Memory B cell (primary cell): ENCODE results near the gene PFKP.
A peak's percentile ranks its signal among the peaks of the same experiment; 100 is the strongest.
"Not testable (repeated sequence)": the region's sequence is repeated elsewhere in the genome, so short reads cannot be mapped to it uniquely, and the experiment has no call there.

Experiments used
- ATAC-seq: fragments of 150-1000 bp; cut with Tn5 transposase; 2 replicates; pipeline ENCODE4 v1.10.0; 2021; ENCODE audit warnings: low read depth, mild to moderate bottlenecking, moderate library complexity
- DNase-seq, 2 donors: peaks; one replicate each; pipeline ENCODE4 v3.0.0; 2022; ENCODE audit warnings: low spot score in 2 of 2
- H3K27ac Mint-ChIP-seq: one replicate; pipeline ENCODE4 v1.8.0; 2022; ENCODE audit warnings: mild to moderate bottlenecking, moderate library complexity, mixed read lengths
- H3K27me3 Mint-ChIP-seq: one replicate; pipeline ENCODE4 v1.8.0; 2022; ENCODE audit warnings: mixed read lengths
- H3K36me3 Mint-ChIP-seq: one replicate; pipeline ENCODE4 v1.8.0; 2022; ENCODE audit warnings: mild to moderate bottlenecking, mixed read lengths
- H3K4me1 Mint-ChIP-seq: one replicate; pipeline ENCODE4 v1.8.0; 2022; ENCODE audit warnings: mixed read lengths
- H3K4me3 Mint-ChIP-seq: one replicate; pipeline ENCODE4 v1.8.0; 2022; ENCODE audit warnings: mild to moderate bottlenecking, moderate library complexity, mixed read lengths
- H3K9me3 Mint-ChIP-seq: one replicate; pipeline ENCODE4 v1.8.0; 2022; ENCODE audit warnings: mixed read lengths

PFKP gene

DNA sequence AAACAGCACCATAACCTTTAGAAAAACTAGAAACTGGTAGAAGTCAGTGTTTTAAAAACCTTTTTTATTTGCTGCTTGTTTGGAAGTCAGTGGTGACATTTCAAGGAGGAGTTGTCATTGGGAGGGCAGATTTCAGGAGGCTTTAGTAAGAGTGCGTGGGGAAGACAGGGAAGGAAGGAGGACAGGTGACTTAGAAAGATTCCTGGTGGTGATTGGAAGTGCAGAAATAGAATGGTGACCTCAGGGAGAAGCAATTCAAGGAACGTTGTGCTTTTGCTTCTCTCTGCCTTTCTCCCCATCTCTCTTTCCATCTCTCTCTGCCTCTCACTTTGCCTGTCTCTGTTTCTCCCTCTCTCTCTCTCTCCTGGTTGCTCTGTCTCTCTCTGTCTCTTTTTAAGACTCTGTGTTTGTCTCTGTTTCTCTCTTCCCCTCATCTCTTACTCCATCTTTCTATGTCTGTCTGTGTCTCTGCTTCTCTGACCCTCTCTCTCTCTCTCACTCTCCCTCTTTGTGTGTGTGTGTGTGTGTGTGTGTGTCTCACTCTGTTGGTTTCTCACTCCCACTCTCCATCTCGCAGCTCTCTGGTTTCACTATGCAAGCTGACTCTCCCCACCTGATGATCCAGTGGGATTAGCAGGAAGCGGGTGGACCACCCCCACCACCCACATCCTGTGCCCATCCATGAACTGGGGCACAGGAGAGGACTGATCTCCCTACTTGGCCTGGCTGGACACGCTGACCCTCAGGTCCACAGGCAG lies 10.9 kb upstream of the PFKP start:
- no peak overlapping the region for H3K4me3 Mint-ChIP-seq

DNA sequence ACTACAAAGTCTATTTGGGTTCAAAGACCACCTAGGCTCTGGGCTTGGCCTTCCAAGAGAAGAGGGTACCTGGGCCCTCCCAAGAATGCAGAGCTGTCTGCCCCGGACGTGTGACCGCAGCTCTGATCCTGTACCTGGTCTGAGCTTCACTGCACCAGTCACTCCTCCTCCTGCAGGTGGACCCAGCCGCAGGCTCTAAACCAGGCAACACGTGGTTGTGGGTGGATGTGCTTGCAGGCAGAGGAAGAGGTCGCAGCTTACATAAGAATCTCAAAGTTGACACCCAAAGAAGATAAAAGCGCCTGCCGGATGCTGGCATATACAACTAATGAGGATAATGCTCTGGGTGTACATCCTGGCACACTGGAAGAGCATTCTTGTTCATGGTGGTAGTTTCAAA lies 9.4 kb upstream of the PFKP start:
- no peak for DNase-seq
- no peak overlapping the region for H3K4me3 Mint-ChIP-seq
- H3K4me1 Mint-ChIP-seq = peaks cover 4% of the 10 kb centered on the region
- H3K36me3 Mint-ChIP-seq = no peaks in the 10 kb centered on the region
- peaks cover 2% of the 10 kb centered on the region for H3K27me3 Mint-ChIP-seq
- no peak overlapping the region for H3K27ac Mint-ChIP-seq
- no peak for ATAC-seq
- H3K9me3 Mint-ChIP-seq = no peaks in the 10 kb centered on the region

More for the DNA sequence above, 10.9 kb upstream of the PFKP start:
- Mint-ChIP-seq H3K9me3 (no peaks in the 10 kb centered on the region), H3K4me1 (peaks cover 4% of the 10 kb centered on the region), H3K36me3 (no peaks in the 10 kb centered on the region), H3K27ac (no peak overlapping the region), H3K27me3 (peaks cover 3% of the 10 kb centered on the region)
- DNase-seq (no peak), ATAC-seq (no peak)

- no peaks in the 10 kb centered on the region for H3K9me3 Mint-ChIP-seq
- ATAC-seq = no peak
These were observed 7.4 kb upstream of the PFKP start for GRCh38 chr10:3059974-3060373.

DNA sequence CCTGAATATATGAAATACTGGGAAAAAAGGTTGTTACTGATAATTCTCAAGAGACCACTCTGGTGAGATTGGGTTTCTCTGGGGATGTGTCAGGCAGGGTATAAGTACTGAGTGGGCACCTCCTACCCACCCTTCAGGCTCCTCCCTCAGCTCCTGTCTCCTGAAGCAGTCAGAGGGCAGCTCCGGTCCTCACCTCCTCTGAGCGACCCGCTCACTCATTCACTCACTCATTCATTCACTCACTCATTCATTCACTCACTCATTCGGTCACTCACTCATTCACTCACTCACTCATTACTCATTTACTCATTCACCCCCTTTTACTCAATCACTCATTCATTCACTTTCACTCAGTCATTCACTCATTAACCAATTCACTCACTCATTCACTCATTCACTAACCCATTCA lies 6.9 kb upstream of the PFKP start:
- Mint-ChIP-seq H3K27ac (no peak overlapping the region), H3K4me3 (no peak overlapping the region), H3K27me3 (no peaks in the 10 kb centered on the region), H3K9me3 (no peaks in the 10 kb centered on the region), H3K4me1 (peaks cover 4% of the 10 kb centered on the region), H3K36me3 (no peaks in the 10 kb centered on the region)
- DNase-seq = no peak
- peak; percentile 49 for ATAC-seq

More at GRCh38 chr10:3059974-3060373, 7.4 kb upstream of the PFKP start:
- Mint-ChIP-seq H3K4me3 (no peak overlapping the region), H3K27me3 (no peaks in the 10 kb centered on the region), H3K4me1 (peaks cover 4% of the 10 kb centered on the region), H3K36me3 (no peaks in the 10 kb centered on the region), H3K27ac (no peak overlapping the region)
- DNase-seq = no peak

- not testable (repeated sequence) for H3K4me1 Mint-ChIP-seq, H3K27ac Mint-ChIP-seq, ATAC-seq, H3K27me3 Mint-ChIP-seq, DNase-seq, H3K9me3 Mint-ChIP-seq, H3K36me3 Mint-ChIP-seq, H3K4me3 Mint-ChIP-seq
These were observed 5.9 kb upstream of the PFKP start for GRCh38 chr10:3061323-3061898.

GRCh38 chr10:3062502-3063186 lies 4.7 kb upstream of the PFKP start:
- H3K27me3 Mint-ChIP-seq = no peaks in the 10 kb centered on the region
- no peak overlapping the region for H3K4me3 Mint-ChIP-seq
- DNase-seq (no peak), ATAC-seq (no peak)
- no peaks in the 10 kb centered on the region for H3K9me3 Mint-ChIP-seq
- no peak overlapping the region for H3K27ac Mint-ChIP-seq
- no peaks in the 10 kb centered on the region for H3K36me3 Mint-ChIP-seq
- peaks cover 2% of the 10 kb centered on the region for H3K4me1 Mint-ChIP-seq

GRCh38 chr10:3064423-3064822 lies 2.9 kb upstream of the PFKP start:
- ATAC-seq = peak; percentile 60
- DNase-seq = no peak
- H3K9me3 Mint-ChIP-seq = no peaks in the 10 kb centered on the region
- H3K27ac Mint-ChIP-seq = no peak overlapping the region
- no peak overlapping the region for H3K4me3 Mint-ChIP-seq
- H3K4me1 Mint-ChIP-seq = peaks cover 6% of the 10 kb centered on the region
- H3K27me3 Mint-ChIP-seq = no peaks in the 10 kb centered on the region
- H3K36me3 Mint-ChIP-seq = no peaks in the 10 kb centered on the region

DNA sequence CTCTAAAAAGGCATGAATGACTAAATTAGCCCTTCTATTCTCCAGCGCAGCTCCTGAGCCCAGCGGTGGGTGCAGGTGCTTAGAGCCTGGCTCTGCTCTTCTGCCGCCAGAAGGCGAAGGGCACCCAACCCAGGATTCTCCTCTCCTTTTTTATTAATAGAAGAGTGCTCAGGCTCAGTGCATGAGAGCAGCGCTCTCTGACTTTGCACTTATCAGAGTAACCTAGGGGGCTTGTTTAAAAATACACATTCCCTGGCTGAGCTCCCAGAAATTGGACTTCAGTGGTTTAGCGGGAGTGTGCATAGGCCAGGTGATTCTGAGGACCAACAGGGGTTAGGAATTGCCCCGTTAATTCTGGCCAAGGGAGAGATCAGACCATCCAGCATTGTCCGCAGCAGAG lies 1.7 kb upstream of the PFKP start:
- Mint-ChIP-seq H3K9me3 (no peaks in the 10 kb centered on the region), H3K4me1 (peaks cover 7% of the 10 kb centered on the region), H3K4me3 (peak overlapping the region; percentile 53), H3K36me3 (peaks cover 2% of the 10 kb centered on the region), H3K27me3 (no peaks in the 10 kb centered on the region), H3K27ac (no peak overlapping the region)
- DNase-seq (no peak), ATAC-seq (no peak)

GRCh38 chr10:3066317-3067117 lies 831 bp upstream of the PFKP start:
- H3K4me3 Mint-ChIP-seq = peak overlapping the region; percentile 82
- no peaks in the 10 kb centered on the region for H3K9me3 Mint-ChIP-seq
- peaks cover 4% of the 10 kb centered on the region for H3K36me3 Mint-ChIP-seq
- DNase-seq (no peak), ATAC-seq (no peak)
- no peak overlapping the region for H3K27ac Mint-ChIP-seq
- H3K4me1 Mint-ChIP-seq = peaks cover 10% of the 10 kb centered on the region
- H3K27me3 Mint-ChIP-seq = no peaks in the 10 kb centered on the region

DNA sequence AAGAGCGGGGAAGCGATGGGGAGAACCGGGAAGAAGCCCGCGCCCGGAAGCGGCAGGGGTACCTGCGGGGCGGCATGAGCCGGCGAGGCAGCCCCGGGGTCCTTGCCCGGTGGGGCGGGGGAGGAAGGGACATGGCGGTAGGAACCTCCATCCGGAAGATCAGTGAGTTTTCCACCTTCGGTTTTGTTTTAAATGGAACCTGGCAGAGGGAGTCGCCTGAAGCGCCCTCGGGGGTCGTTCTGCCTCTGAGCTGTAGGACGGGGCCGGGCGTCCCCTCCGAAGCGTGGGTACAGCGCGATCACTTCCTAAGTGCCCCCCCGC lies 471 bp downstream of the PFKP start:
- H3K4me1 Mint-ChIP-seq = peaks cover 10% of the 10 kb centered on the region
- no peaks in the 10 kb centered on the region for H3K9me3 Mint-ChIP-seq
- ATAC-seq (peak; percentile 1), DNase-seq (no peak)
- H3K36me3 Mint-ChIP-seq = peaks cover 4% of the 10 kb centered on the region
- H3K27ac Mint-ChIP-seq = no peak overlapping the region
- no peaks in the 10 kb centered on the region for H3K27me3 Mint-ChIP-seq
- H3K4me3 Mint-ChIP-seq = peak overlapping the region; percentile 90

DNA sequence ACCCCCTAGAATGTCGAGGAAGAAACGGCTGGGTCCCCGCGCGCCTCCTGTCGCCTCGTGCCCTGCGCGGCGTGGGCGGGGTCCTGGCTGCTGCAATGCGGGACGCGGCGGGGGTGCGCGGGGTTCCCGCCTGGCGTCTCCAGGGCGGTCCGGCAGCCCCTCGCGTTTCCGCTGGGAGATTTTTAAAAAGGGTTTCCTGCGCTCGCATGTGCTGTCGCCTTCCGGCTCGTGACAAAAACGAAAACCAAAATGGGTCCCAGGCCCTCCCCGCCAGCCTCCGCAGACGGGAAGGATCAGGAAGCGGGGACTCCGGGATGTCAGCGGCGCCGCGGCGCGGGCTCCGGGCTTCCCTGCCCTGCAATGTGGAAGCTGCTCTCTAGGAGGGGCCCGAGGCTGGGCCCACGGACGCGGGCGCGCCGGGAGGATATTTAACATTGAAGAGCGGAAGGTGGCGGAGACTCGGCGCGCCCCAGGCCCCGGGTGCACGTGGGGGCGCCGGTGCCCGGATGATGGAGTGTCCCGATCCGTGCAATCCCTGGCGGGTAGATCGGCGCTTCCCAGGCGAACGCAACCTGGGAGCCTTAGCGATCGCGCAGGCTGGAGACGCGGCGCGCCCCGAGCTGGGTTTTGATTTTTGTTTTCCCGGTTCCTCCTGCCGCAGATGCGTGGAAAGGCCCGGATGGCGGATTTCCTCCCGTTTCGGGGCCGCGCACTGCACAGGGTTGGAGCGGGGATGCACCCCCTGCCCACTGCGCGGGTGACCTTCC lies 1.0 kb downstream of the PFKP start:
- Mint-ChIP-seq H3K4me1 (peaks cover 10% of the 10 kb centered on the region), H3K27ac (peak overlapping the region; percentile 38), H3K9me3 (no peaks in the 10 kb centered on the region), H3K4me3 (peak overlapping the region; percentile 90), H3K27me3 (no peaks in the 10 kb centered on the region), H3K36me3 (peaks cover 4% of the 10 kb centered on the region)
- ATAC-seq (peak; percentile 37), DNase-seq (peak in 1 of 2 donors; percentile 46)

- Mint-ChIP-seq H3K36me3 (peaks cover 4% of the 10 kb centered on the region), H3K9me3 (no peaks in the 10 kb centered on the region), H3K27ac (no peak overlapping the region), H3K27me3 (no peaks in the 10 kb centered on the region), H3K4me3 (peak overlapping the region; percentile 90), H3K4me1 (peaks cover 11% of the 10 kb centered on the region)
- DNase-seq = no peak
- peak; percentile 40 for ATAC-seq
These were observed 1.8 kb downstream of the PFKP start for GRCh38 chr10:3068968-3069737.

- Mint-ChIP-seq H3K36me3 (peaks cover 4% of the 10 kb centered on the region), H3K9me3 (no peaks in the 10 kb centered on the region), H3K27ac (no peak overlapping the region), H3K4me3 (peak overlapping the region; percentile 90), H3K4me1 (peaks cover 13% of the 10 kb centered on the region), H3K27me3 (no peaks in the 10 kb centered on the region)
- DNase-seq = no peak
- no peak for ATAC-seq
These were observed 2.5 kb downstream of the PFKP start for GRCh38 chr10:3069876-3070275.
